ENCODE measurements around the gene TAF9.
"Not testable (repeated sequence)": the region's sequence is repeated elsewhere in the genome, so short reads cannot be mapped to it uniquely, and the experiment has no call there.

TAF9 gene

DNA sequence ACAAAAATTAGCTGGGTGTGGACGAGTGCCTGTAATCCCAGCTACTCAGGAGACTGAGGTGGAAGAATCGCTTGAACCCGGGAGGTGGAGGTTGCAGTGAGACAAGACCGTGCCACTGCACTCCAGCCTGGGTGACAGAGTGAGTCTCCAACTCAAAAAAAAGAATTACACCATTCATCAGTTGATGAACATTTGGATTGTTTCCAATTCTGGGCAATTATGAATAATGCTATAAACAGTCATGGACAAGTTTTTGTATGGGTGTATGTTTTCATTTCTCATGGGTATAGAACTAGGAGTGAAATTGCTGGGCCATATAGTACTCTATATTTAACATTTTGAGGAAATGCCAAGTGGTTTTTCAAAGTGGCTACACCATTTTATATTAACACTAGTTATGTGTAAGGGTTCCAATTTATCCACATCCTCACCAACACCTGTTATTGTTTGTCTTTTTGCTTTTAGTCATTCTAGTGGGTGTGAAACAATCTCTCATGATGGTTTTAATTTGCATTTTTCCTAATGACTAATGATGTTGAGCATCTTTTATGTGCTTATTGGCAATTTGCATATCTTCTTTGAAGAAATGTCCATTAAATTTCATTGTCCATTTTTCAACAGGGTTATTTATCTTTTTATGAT, 27.7 kb downstream of the TAF9 start:
- in situ Hi-C loops (cut with HindIII; ENCODE audit: low sequenced_read_pairs), result no loop called here

DNA sequence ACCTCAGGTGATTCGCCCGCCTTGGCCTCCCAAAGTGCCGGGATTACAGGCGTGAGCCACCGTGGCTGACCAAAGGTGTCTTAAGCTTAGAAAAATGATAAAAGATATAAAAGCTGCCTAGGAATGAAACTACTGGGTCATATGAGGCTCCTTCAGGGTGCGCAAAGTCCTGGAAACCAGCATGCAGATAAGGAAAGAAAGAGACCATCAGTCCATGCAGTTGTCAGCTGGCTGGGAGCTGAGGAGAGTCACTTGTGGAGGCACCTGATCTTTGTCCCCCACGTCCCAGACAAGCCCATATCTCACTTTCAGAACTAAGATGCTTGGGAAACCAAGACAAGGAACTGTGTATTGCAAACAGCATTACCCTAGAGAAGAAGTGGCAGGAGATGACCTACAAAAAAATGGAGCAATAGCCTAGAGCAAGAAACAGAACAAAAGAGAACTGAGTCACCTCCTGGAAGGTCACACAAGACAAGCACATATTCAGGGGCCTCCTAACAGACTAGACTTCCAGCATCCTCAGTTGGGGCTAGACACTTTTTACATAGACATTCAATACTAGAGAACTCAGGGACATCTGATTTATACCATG, 33.9 kb downstream of the TAF9 start:
- in situ Hi-C loops (cut with HindIII; ENCODE audit: low sequenced_read_pairs), result no loop called here

DNA sequence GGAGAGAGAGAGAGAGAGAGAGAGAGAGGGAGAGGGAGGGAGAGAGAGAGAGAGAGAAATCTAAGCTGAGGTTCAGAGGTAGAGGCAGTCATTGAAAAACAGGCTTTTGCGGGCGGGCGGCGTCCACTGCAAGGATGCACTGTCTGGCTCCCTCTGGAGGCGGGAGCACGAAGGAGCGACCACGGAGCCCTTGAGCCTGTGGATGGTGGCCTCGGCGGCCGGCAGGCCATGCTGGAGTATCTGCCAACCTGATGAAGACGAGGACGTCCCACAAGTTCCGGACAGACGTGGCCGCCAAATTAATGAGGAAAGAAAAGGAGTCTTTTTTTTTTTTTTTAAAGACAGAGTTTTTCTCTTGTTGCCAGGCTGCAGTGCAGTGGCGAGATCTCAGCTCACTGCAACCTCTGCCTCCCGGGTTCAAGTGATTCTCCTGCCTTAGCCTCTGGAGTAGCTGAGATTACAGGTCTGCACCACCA, 34.5 kb downstream of the TAF9 start:
- in situ Hi-C loops (cut with HindIII; ENCODE audit: low sequenced_read_pairs), result no loop called here

DNA sequence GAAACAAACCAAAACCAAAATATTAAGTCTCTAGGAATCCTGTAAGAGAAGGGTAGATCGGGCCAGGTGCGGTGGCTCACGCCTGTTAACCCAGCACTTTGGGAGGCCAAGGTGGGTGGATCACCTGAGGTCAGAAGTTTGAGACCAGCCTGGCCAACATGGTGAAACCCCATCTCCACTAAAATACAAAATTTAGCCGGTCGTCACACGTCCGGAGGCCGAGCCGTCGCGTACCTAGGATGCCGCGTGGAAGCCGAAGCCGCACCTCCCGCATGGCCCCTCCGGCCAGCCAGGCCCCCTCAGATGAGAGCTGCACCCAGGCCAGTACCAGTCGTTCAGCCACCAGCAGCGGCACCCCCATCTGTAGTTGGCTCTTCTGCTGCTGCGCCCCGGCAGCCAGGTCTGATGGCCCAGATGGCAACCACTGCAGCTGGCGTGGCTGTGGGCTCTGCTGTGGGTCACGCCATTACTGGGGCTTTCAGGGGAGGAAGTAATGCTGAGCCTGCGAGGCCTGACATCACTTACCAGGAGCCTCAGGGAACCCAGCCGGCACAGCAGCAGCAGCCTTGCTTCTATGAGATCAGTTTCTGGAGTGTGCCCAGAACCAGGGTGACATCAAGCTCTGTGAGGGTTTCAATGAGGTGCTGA, 35.5 kb downstream of the TAF9 start:
- in situ Hi-C loops (cut with HindIII; ENCODE audit: low sequenced_read_pairs), result not testable (repeated sequence)

DNA sequence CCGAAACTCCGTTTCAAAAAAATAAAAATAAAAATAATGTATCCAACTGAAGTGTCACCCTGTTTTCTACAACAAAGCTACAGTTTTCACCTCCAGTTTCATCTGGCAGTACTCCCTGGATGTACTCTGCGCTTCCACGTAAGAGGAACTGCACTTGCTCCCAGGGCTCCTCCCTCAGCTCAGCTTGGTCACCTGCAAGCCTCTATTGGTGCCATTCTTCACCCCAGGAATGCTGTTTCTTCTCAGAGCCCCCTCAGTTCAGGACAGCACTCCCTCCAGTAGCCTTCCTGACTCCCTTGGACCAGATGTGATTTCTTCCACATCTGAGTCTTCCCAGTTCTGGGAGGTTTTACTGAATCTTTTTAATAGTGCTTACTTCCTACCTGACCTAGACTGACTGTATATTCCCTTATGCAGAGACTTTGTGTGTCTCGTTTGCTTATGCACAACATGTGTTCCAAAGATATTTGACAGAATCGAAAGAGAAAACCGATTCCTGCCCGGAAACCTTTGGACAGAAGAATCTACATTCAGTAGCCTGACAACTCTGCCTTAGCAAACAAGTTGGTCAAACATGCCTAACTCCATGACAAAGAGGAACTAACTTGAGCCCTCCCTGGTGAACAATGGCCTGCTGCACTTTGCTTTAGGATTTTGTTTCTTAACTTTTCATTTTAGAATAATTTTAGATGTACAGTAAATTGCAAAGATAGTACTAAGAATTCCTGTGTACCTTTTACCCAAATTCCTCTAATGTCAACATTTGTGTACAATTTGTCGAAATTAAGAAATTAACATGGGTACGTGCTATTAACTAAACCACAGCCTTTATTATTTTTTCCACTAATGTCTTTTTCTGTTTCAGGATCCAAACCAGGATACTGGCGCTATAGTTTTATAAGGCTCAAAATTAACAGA, 37.5 kb downstream of the TAF9 start:
- in situ Hi-C loops (cut with HindIII; ENCODE audit: low sequenced_read_pairs), result no loop called here

DNA sequence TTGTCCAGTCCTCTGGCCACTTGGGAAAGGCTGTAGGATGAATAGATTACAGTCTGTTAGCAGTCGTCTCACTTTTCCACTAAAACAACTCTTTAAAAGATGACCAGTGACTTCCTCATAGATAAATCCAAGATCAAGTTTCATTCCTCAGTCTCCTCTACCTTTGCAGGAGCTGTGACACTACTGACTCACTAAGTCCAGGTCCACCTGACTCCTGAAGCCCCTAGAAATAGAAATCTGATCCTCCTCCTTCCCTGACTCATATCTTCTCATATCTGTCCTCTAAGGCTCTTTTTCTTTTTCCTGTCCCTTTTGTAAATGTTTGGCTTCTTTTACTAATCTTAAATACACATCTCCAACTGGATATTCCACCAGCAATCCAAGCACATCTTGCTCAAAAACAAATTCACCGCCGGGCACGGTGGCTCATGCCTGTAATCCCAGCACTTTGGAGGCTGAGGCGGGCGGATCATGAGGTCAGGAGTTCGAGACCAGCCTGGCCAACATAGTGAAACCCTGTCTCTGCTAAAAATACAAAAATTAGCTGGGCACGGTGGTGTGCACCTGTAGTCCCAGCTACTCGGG, 39.3 kb downstream of the TAF9 start:
- in situ Hi-C loops (cut with HindIII; ENCODE audit: low sequenced_read_pairs), result no loop called here

DNA sequence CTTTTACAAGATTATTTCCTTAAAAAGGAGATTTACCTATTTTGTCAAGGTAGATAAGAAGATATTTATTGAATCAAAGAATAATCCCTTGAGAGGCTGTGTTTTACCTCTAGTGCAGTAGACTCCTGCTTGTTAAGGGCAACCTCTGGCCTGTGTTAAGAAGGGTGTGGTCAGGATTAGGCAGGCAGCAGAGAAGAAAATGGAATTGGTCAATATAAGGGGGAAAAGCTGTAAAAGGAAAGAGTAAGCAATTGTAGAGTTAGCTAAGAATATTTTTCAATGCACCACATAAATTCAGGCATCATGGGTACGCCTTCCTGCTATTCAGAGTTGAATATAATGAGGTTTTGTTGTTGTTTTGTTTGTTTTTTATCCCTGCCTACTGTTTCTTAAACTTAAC, 43.0 kb downstream of the TAF9 start:
- in situ Hi-C loops (cut with HindIII; ENCODE audit: low sequenced_read_pairs), result no loop called here

DNA sequence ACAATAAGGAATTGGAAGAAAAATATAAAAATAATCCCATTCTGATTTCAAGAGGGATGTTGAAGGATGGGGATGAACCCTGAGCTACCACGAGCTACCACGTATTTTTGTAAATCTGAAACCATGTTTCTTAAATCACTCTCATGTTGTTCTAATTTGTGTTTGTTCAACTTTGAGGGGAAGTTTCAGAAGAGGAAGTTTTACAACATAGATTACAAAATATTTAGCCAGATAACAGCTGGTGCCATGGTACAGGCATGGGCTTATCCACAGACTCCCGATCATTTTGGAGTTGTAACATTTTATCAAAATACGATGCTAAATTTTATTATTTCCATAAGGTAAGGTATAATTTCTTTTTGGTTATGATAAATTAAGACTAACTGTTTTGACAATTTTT, 51.9 kb downstream of the TAF9 start:
- in situ Hi-C loops (cut with HindIII; ENCODE audit: low sequenced_read_pairs), result no loop called here

DNA sequence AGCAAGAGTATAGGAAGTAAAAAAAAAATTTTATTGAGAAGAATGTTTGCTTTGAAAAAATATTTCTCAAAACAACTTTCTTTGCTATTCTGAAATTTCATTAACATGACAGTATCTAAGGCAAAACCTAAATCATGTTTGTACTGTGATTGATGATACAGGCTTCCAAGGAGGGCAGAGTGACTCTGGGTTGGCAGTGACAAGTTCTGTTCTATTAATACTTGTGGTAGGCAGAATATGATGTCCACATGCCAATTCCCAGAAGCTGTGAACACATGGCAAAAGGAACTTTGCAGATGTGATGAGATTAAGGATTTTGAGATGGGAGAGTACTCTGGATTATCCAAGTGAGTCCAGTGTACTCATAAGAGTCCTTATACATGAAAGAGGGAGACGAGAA, 53.3 kb downstream of the TAF9 start:
- in situ Hi-C loops (cut with HindIII; ENCODE audit: low sequenced_read_pairs), result no loop called here
